ENCODE results near the gene RPEL1.

GRCh38 chr10:103276251-103276895 lies 30.7 kb downstream of the RPEL1 start:
- TF ChIP-seq, protein P1, sequence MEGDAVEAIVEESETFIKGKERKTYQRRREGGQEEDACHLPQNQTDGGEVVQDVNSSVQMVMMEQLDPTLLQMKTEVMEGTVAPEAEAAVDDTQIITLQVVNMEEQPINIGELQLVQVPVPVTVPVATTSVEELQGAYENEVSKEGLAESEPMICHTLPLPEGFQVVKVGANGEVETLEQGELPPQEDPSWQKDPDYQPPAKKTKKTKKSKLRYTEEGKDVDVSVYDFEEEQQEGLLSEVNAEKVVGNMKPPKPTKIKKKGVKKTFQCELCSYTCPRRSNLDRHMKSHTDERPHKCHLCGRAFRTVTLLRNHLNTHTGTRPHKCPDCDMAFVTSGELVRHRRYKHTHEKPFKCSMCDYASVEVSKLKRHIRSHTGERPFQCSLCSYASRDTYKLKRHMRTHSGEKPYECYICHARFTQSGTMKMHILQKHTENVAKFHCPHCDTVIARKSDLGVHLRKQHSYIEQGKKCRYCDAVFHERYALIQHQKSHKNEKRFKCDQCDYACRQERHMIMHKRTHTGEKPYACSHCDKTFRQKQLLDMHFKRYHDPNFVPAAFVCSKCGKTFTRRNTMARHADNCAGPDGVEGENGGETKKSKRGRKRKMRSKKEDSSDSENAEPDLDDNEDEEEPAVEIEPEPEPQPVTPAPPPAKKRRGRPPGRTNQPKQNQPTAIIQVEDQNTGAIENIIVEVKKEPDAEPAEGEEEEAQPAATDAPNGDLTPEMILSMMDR (IDR thresholded peaks at IDR 0.05) = no peak
- no peak for TF ChIP-seq POLR2A (IDR thresholded peaks at IDR 0.05)
